ENCODE measurements around the gene XYLT2. TPM values are rescaled to one million over a fixed set of nuclear protein-coding genes. Genes with fewer than 3 reads are reported as not detected.

XYLT2 gene
- polyA plus RNA-seq, 1 experiment = 25.0 TPM

DNA sequence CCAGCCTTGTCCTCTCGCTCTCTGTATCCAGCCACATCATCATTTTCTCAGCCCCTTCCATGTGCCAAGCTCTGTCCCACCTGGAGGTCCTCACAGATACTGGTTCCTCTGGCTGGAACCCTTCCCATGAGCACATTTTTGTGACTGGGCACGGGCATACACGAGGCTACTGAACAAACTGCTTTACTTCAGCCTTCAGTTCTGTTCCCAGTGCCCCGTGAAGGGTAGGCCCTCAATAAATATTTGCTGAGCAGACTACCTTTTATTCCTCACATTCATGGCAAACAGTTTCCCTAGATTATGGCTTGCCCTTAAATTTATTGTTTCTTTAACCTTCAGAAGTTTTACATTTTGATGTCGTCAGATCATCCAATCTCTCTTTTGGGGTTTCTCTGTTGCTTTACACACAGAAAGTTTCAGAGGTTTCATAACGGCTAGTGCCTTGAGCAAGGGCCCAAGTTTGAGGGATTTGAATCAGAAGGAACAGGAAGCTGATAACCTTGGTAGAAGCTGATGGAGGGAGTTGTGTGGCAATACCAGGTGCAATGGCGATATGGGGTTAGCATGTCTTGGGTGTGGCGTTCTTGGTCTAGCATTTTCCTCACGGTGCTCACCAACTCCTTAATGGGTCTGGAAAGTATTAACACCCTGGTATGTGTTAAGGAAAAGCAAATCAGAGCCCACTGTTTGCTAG lies 43.9 kb upstream of the XYLT2 start:
- Histone ChIP-seq H3K27me3 (ENCODE audit: control insufficient read depth, insufficient read depth, low read length) (peaks cover 1% of the 10 kb centered on the region; the same call in 1 of the 2 replicates), H3K4me3 (ENCODE audit: low read depth, low read length) (no peak overlapping the region), H3K36me3 (ENCODE audit: control insufficient read depth, insufficient read depth, low read length) (no peaks in the 10 kb centered on the region)
- TF ChIP-seq, protein P1, sequence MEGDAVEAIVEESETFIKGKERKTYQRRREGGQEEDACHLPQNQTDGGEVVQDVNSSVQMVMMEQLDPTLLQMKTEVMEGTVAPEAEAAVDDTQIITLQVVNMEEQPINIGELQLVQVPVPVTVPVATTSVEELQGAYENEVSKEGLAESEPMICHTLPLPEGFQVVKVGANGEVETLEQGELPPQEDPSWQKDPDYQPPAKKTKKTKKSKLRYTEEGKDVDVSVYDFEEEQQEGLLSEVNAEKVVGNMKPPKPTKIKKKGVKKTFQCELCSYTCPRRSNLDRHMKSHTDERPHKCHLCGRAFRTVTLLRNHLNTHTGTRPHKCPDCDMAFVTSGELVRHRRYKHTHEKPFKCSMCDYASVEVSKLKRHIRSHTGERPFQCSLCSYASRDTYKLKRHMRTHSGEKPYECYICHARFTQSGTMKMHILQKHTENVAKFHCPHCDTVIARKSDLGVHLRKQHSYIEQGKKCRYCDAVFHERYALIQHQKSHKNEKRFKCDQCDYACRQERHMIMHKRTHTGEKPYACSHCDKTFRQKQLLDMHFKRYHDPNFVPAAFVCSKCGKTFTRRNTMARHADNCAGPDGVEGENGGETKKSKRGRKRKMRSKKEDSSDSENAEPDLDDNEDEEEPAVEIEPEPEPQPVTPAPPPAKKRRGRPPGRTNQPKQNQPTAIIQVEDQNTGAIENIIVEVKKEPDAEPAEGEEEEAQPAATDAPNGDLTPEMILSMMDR (IDR thresholded peaks at IDR 0.05; ENCODE audit: insufficient read depth, low read depth, low read length) = no peak
- ChIA-PET POLR2A (no interaction called here), CTCF (interaction anchor here (2.9 to 10.8 kb wide), 2 partner anchors 132 to 209 kb away, joined by 11 to 116 read pairs; partner anchors contain the start of gene PDK2)
- no peak for DNase-seq (ENCODE audit: low read depth)

DNA sequence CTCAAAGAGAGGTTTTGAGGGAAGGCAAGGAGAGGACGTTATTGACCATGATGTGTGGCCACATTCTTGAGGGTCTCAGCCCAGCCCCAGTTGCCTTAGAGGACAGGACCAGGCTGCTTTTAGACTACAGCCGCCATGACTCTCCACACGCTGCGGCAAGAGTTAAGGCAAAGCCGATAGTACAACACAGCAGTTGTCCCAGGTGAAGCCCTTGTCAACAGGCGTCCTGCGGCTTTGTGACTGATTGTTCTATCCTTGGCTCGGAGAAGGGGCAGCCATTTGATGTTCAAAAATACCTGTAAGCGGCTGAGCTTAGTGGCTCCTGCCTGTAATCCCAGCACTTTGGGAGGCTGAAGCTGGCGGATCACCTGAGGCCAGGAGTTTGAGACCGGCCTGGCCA lies 42.9 kb upstream of the XYLT2 start:
- Histone ChIP-seq H3K4me3 (ENCODE audit: low read depth, low read length) (no peak overlapping the region), H3K27me3 (ENCODE audit: control insufficient read depth, insufficient read depth, low read length) (peaks cover 1% of the 10 kb centered on the region; the same call in 1 of the 2 replicates), H3K36me3 (ENCODE audit: control insufficient read depth, insufficient read depth, low read length) (no peaks in the 10 kb centered on the region)
- DNase-seq (ENCODE audit: low read depth) = no peak
- ChIA-PET CTCF (interaction anchor here (2.9 kb wide), 1 partner anchor 133 kb away, joined by 11 read pairs; no protein-coding TSS in a partner anchor), POLR2A (no interaction called here)
- TF ChIP-seq, protein P1 (IDR thresholded peaks at IDR 0.05; ENCODE audit: insufficient read depth, low read depth, low read length) = no peak

DNA sequence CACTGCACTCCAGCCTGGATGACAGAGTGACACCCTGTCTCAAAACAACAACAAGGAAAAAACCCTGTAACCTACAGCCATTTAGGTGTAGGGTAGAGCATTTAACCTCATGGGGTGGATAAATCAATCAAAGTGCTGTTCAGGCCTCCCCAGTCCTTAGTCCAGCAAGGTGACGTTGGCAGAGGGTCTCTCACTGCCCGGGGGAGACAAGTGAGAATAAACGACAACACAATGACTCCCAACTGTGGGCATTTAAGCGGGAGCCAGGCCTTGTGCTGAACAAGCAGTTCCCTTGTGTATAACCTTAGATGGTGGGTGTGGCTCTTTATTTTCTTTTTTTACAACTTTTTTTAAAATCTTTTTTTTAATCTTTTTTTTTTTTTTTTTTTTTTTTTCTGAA lies 42.3 kb upstream of the XYLT2 start:
- CTCF ChIA-PET = interaction anchor here (1.3 to 2.9 kb wide), 2 partner anchors 134 to 189 kb away, joined by 4 to 11 read pairs; no protein-coding TSS in a partner anchor
- Histone ChIP-seq H3K36me3 (ENCODE audit: control insufficient read depth, insufficient read depth, low read length) (no peaks in the 10 kb centered on the region), H3K27me3 (ENCODE audit: control insufficient read depth, insufficient read depth, low read length) (peaks cover 1% of the 10 kb centered on the region; the same call in 1 of the 2 replicates), H3K4me3 (ENCODE audit: low read depth, low read length) (no peak overlapping the region)
- no peak for DNase-seq (ENCODE audit: low read depth)
- TF ChIP-seq, protein P1 (IDR thresholded peaks at IDR 0.05; ENCODE audit: insufficient read depth, low read depth, low read length) = no peak
- POLR2A ChIA-PET = no interaction called here

DNA sequence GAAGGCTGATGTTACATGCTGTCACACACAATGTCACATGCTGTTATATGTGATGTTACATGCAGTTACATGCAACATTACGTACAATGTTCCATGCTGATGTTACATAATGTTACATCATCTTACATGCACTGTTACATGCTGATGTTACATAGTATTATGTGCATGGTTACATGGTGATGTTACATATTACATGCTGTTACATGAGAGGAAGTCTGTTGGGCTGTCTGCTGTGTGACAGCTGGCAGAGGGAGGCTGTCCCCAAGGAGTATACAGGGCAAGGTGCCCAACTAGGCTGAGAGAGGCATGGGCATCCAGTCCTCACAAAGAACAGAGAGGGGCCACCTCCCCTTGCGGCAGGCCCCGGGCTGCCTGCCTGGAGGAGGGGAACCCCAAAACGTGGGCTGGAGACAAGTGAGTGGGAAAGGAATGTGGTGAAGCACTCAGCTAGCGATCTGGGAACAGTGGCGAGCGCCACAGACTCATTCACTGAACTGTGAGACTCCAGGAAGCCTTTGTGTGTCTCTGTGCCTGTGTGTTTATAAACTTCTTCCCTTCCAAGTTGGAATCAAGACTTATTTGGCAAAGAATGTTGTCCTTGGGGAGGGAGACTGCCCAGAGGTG lies 41.0 kb upstream of the XYLT2 start:
- TF ChIP-seq, protein P1 (IDR thresholded peaks at IDR 0.05; ENCODE audit: insufficient read depth, low read depth, low read length) = no peak
- ChIA-PET POLR2A (no interaction called here), CTCF (interaction anchor here (1.3 to 1.6 kb wide), 3 partner anchors 58 to 190 kb away, joined by 3 to 8 read pairs (median 4); no protein-coding TSS in a partner anchor)
- Histone ChIP-seq H3K4me3 (ENCODE audit: low read depth, low read length) (no peak overlapping the region), H3K36me3 (ENCODE audit: control insufficient read depth, insufficient read depth, low read length) (no peaks in the 10 kb centered on the region), H3K27me3 (ENCODE audit: control insufficient read depth, insufficient read depth, low read length) (peaks cover 1% of the 10 kb centered on the region; the same call in 1 of the 2 replicates)
- no peak for DNase-seq (ENCODE audit: low read depth)

DNA sequence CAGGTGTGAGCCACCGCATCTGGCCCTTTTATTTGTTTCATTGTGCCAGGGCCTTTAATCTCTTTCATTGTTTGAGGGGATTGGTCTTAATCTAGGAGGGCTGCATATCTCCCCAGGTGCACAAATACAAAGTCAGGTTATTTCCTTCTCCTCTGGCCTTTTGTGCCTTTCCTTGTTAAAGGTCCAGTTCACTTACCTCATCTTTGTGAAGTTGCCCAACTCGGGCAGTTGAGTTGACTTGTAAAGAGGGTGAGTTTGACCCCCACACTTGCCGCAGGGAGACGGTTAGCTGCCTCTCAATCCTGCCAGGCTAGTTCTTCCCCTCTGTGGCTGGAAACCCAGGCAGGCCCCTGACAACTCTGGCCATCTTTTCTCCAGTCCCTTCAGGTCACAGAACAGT lies 38.3 kb upstream of the XYLT2 start:
- Histone ChIP-seq H3K36me3 (ENCODE audit: control insufficient read depth, insufficient read depth, low read length) (no peaks in the 10 kb centered on the region), H3K27me3 (ENCODE audit: control insufficient read depth, insufficient read depth, low read length) (peaks cover 5% of the 10 kb centered on the region), H3K4me3 (ENCODE audit: low read depth, low read length) (no peak overlapping the region)
- TF ChIP-seq, protein P1 (IDR thresholded peaks at IDR 0.05; ENCODE audit: insufficient read depth, low read depth, low read length) = no peak
- ChIA-PET CTCF (interaction anchor here (1.5 to 3.6 kb wide), 7 partner anchors 9 to 221 kb away, joined by 3 to 16 read pairs (median 5); no protein-coding TSS in a partner anchor), POLR2A (interaction anchor here (1.0 kb wide), 1 partner anchor 10 kb away, joined by 3 read pairs; no protein-coding TSS in a partner anchor)
- no peak for DNase-seq (ENCODE audit: low read depth)

Measured in BJ (cell line).